Measurements from ENCODE around the gene GRM8.

Gene GRM8

DNA sequence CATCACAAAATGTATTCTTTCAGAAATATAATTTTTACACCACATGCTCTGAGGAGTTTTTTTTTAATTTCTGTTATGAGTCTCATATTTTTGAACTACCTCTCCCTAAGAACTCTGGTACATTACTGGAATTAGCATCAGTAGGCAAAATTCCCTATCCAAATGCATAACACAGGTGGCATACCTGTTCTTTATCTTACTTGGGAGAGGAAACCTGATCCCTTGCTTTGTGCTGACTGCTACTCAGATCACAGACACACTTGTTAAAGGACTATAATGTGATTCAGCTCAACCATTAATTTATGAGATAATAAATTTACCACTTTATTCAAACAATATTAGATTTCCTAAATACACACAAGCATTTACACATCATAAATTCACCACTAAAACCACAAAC, 617.2 kb downstream of the GRM8 start:
- no peak overlapping the region for H3K27ac ChIP-seq
- no peak overlapping the region for H3K4me3 ChIP-seq

DNA sequence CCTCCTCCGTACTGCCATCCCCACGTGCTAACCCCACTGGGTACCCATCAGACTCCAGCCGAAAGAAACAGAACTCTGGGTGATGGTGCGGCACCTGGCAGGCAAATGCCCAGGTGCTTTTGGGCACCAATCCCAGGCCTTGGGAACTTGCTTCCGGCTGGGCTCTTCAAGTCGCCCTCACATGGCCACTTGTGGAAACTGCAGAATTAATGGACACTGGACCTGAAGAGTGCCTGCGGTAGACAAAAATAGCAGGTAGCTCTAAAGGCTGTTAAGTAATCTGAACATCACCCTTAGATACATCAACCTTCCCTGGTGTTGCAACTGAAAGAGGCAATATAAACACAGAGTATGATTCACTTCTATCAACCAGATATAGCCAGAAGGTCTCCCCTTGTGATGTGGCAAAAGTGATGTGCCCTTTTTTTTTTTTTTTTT, 644.4 kb downstream of the GRM8 start:
- Histone ChIP-seq H3K27ac (no peak overlapping the region), H3K4me3 (no peak overlapping the region)

DNA sequence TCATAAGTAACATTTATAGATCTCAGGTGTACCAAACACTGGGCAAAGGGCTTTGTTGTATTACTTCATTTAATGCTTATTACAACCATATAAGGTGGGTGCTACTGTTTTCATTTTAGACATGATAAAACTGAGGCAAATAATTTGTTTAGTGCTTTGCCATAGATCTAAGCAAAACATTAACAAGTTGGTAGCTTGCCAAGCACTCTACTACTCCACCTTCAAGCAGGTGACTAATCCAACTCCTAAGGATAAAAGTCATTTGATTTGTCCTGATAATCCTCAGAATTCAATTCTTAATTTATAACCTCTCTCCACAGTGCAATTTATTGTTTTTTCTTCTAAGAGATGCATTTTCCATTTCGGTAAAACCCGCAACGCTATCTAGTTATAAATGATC, 646.4 kb downstream of the GRM8 start:
- no peak overlapping the region for H3K4me3 ChIP-seq
- H3K27ac ChIP-seq = no peak overlapping the region

GRCh38 chr7:126605553-126605952, 647.2 kb downstream of the GRM8 start:
- Histone ChIP-seq H3K27ac (no peak overlapping the region), H3K4me3 (no peak overlapping the region)

- Histone ChIP-seq H3K4me3 (no peak overlapping the region), H3K27ac (no peak overlapping the region)
These were observed 647.7 kb downstream of the GRM8 start for GRCh38 chr7:126605056-126605455.

DNA sequence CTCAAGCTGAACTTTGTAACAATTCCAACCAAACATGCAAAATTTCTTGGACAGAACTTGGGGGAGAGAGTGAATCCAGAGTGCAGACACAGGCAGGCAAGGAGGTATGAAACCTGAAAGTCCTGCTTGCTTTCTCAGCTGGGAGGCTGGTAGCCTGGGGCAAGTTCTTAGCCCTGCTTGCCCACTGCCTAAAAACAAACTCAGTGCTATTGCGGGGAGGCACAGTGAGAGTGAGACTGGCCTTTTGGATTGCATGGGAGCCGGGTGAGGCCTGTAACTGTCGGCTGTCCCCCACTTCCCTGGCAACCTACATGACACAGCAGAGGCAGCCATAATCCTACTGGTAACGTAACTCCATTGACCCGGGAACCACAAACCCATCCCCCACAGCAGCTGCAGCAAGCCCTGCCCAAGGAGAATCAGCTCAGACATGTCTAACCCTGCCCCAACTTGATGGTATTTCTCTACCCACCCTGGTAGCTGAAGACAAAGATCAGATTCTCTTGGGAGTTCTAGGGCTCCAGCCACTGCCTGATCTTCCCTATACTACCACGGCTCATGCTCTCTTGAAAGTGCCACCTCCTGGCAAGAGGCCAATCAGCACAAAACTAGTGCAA, 663.6 kb downstream of the GRM8 start:
- Histone ChIP-seq H3K4me3 (no peak overlapping the region), H3K27ac (no peak overlapping the region)

GRCh38 chr7:126578338-126578737, 674.4 kb downstream of the GRM8 start:
- no peak overlapping the region for H3K27ac ChIP-seq
- no peak overlapping the region for H3K4me3 ChIP-seq

DNA sequence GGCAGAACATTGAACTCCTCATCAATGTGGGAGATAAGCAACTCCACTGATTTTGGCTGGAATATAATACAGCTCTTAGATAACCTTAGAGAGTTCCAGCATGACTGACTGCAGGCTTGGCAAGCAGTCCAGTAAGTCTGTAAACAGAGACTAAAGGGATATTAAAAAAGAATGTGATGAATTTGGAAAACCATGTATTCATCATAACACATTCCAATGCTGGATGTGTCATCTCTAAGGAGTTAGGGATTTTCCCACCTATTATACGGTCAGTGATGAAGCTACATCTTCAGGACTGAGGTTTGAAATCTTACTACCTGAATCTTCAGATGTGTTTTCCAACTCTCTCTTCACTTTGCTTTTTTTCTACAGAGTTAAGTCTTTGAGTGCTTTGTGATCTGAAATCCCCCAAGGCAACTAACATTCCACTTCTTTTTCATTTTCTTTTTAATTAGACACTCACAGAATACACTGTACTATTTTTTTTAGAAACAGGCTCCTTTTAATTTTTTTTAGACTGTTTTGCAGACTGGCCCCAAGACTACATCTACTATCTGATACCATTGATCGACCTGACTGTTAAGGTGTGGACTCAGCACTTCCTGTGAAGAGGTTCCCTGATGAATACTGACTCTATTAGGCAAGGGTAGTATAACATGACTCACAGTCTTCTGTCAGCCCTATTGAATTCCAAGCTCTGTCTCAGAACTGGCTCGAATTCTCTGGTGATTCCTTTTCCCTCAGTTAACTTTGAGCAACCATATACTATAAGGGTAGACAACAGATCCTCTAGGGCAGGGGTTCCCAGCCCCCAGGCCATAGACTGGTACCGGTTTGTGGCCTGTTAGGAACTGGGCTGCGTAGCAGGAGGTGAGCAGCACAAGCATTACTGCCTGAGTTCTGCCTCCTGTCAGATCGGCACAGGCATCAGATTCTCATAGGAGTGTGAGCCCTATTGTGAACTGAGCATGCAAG, 678.2 kb downstream of the GRM8 start:
- no peak overlapping the region for H3K4me3 ChIP-seq
- peak overlapping the region in 1 of 21 experiments; percentile 14 for H3K27ac ChIP-seq

DNA sequence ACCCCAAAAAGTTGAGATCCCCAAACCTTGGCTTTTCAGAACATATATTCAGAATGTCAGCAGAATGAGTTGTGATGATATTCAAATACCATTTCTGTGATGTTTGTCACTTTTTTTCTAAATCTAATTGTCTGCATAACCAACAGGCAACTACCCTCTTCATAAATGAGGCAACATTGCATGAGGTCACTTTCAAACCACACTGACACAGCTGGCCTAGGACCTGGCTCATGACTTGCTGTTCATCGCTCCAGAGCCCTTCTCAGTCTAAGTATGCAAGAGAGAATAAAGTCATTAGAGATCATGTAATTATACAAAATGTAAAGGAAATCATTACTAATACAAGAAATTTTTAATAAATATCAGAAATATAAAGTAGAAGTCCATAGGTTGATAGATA, 681.9 kb downstream of the GRM8 start:
- no peak overlapping the region for H3K27ac ChIP-seq
- H3K4me3 ChIP-seq = no peak overlapping the region

- no peak overlapping the region for H3K4me3 ChIP-seq
- no peak overlapping the region for H3K27ac ChIP-seq
These were observed 683.3 kb downstream of the GRM8 start for GRCh38 chr7:126569402-126569801.

DNA sequence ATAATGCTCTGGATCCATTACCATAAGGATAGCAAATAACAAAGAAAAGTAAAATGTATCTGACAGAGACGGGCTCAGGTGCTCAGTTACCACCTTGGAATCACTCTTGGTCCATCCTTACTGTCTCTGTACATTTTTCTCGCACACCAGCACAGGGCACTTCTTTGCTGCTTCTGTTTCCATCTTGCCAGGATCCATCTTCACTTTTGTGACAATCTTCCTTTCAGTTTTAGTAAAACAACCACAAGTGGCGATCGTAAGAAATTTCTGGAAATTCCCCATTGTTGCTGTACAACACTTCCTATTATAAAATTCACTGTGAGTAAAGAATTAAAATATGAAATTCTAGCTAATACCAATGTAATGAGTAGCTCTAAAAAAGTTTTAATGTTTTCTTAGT, 695.5 kb downstream of the GRM8 start:
- no peak overlapping the region for H3K27ac ChIP-seq
- no peak overlapping the region for H3K4me3 ChIP-seq

DNA sequence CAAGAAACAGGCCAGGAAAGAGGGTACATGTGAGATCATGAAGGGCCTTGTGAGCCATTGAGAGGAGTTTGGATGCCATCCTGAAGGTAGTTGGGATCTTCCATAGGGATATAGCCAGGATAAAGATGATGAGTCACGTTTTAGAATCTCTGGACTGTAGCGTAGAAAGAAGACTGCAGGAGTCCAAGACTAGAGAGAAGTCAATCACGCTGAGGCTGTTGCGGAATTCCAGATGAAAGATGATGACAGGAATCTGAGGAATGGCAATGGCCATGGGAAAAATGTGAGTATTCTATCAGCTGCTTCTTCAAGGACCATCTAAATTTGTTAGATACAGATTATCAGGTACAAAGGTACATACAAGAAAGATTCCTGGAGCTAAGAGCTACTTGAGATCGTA, 711.3 kb downstream of the GRM8 start:
- no peak overlapping the region for H3K4me3 ChIP-seq
- no peak overlapping the region for H3K27ac ChIP-seq

GRCh38 chr7:126535176-126535575, 717.6 kb downstream of the GRM8 start:
- Histone ChIP-seq H3K27ac (no peak overlapping the region), H3K4me3 (no peak overlapping the region)

DNA sequence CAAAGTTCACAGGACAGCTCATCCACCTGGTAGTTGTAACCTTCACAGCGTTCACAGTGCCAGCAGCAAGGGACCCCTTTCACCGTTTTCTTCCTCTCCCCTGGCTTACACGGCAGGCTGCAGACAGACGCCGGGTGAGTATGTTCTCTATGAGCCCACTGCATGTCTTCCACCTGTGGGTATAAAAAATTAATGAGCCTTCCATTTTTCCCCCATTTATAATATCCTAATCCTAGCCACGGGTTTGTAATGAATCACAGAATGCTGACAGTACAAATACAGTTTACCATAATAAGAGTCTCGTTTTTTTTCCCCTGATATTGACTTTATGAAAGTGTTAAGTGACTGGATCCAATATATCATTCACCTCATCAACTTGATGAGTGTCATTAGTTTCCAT, 719.0 kb downstream of the GRM8 start:
- Histone ChIP-seq H3K27ac (no peak overlapping the region), H3K4me3 (no peak overlapping the region)

DNA sequence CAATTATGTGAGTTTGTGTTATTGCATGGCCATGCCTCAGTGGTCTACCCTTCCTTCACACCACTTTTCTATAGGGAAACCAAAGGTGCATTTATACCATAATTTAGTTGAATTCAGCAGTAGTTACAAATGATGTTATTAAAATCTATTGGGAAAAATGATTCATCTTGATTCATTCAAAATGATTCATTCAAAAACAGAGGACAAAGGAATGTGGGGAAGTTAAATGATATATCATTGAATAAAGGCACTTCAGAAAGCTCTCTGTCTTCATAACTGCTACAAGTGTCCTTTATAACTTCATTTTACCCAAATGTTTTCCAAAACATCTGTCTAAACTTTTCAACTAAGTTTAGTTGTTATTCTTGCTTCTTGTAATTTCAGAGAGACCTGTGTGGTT, 722.9 kb downstream of the GRM8 start:
- H3K4me3 ChIP-seq = no peak overlapping the region

DNA sequence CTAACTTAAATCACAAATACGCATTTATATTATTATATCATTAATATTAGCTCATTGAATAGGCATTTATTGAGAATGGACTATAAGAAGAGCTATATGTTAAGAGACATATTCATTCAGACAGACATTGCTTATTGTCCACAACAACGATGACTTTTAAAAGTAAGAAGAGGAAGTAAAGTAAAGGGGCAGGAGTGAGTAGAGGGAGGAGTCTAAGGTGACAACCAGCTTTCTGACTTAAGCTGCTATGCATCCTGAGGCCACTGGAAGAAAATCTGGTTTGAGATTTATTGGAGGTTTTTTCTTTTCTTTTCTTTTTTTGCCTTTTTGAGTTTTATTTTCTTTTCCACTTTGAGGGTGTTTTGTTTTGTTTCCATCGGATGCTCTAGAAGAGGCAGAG, 723.5 kb downstream of the GRM8 start:
- Histone ChIP-seq H3K27ac (no peak overlapping the region), H3K4me3 (no peak overlapping the region)

More for the DNA sequence above, 722.9 kb downstream of the GRM8 start:
- H3K27ac ChIP-seq = no peak overlapping the region

DNA sequence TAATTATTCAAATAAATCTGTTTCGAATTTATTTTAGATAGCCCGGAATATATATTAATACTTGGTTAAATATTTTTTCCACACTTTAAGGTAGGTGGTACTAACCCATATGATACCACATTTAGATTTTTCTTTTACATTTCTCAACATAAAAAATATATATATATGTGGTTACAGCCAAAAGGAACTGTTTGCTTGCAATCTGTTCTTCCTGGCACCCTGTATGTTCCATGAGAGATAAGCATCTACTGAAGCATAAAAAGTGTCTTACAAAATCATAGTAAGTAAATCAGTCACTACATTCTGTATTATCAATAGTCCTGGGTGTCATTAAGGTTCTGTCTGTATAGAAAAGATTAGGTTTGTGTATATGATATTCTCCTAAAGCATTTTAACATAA, 726.8 kb downstream of the GRM8 start:
- H3K27ac ChIP-seq = no peak overlapping the region
- H3K4me3 ChIP-seq = no peak overlapping the region

- H3K27ac ChIP-seq = no peak overlapping the region
- H3K4me3 ChIP-seq = no peak overlapping the region
These were observed 727.8 kb downstream of the GRM8 start for GRCh38 chr7:126524967-126525366.

DNA sequence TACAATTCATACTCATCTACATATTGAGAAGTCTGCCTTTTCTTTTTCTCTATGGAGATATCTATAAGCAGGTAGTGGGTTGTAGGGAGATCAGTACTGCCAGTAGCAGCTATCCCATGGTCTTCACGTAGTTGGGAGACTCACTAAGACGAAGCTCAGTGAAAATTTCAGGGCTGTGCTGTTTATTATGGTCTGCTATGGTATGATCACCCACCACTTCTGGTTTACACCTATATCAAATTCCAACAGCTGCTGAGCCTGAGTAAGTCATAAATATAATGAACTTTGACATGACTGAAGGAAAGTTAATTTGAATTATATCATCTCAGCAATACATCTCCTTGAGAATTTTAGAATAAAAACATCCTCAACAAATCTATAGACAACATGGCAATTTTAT, 741.7 kb downstream of the GRM8 start:
- no peak overlapping the region for H3K4me3 ChIP-seq

GRCh38 chr7:126501617-126502016, 751.1 kb downstream of the GRM8 start:
- no peak overlapping the region for H3K27ac ChIP-seq
- H3K4me3 ChIP-seq = no peak overlapping the region

More for the DNA sequence above, 741.7 kb downstream of the GRM8 start:
- H3K27ac ChIP-seq = no peak overlapping the region

- H3K4me3 ChIP-seq = no peak overlapping the region
- H3K27ac ChIP-seq = no peak overlapping the region
These were observed 753.3 kb downstream of the GRM8 start for GRCh38 chr7:126499481-126499880.
